HG03354 (cell line): Measurements from ENCODE around the gene NCAN.
A peak's percentile ranks its signal among the peaks of the same experiment; 100 is the strongest.
"Not testable (repeated sequence)": the region's sequence is repeated elsewhere in the genome, so short reads cannot be mapped to it uniquely, and the experiment has no call there.

Experiments used
- ATAC-seq: cut with Tn5 transposase; IDR thresholded peaks from one replicate; pipeline ENCODE4 v1.9.1; 2021; ENCODE audit warnings: mild to moderate bottlenecking; ENCODE audit not compliant: unreplicated experiment, poor library complexity, severe bottlenecking

The NCAN gene

GRCh38 chr19:19192910-19193423 lies 18.8 kb upstream of the NCAN start:
- peak; percentile 1 for ATAC-seq

GRCh38 chr19:19193926-19194325 lies 17.8 kb upstream of the NCAN start:
- no peak for ATAC-seq

GRCh38 chr19:19201697-19202630 lies 9.8 kb upstream of the NCAN start:
- ATAC-seq = no peak

- peak; percentile 17 for ATAC-seq
Observed at GRCh38 chr19:19202707-19203011, 9.1 kb upstream of the NCAN start.

- peak; percentile 74 for ATAC-seq
Observed at GRCh38 chr19:19203012-19203856, 8.5 kb upstream of the NCAN start, which contains the start of gene NR2C2AP. Gene NR2C2AP, minus strand, starts transcription at chr19:19203414. Its CDS starts 354 bp downstream, at chr19:19203060.

- ATAC-seq = no peak
Observed at GRCh38 chr19:19204181-19204580, 7.6 kb upstream of the NCAN start.

GRCh38 chr19:19205416-19206410 lies 6.0 kb upstream of the NCAN start:
- ATAC-seq = no peak

- no peak for ATAC-seq
Observed at GRCh38 chr19:19206938-19207337, 4.8 kb upstream of the NCAN start.

- ATAC-seq = no peak
Observed at GRCh38 chr19:19207637-19208572, 3.9 kb upstream of the NCAN start.

- ATAC-seq = no peak
Observed at GRCh38 chr19:19209372-19209771, 2.4 kb upstream of the NCAN start.

GRCh38 chr19:19212916-19213315 lies 1.2 kb downstream of the NCAN start:
- ATAC-seq = no peak

GRCh38 chr19:19213426-19214158 lies 1.8 kb downstream of the NCAN start:
- ATAC-seq = no peak

- no peak for ATAC-seq
Observed at GRCh38 chr19:19214159-19214490, 2.4 kb downstream of the NCAN start.

- no peak for ATAC-seq
Observed at GRCh38 chr19:19214892-19215291, 3.1 kb downstream of the NCAN start.

- no peak for ATAC-seq
Observed at GRCh38 chr19:19215792-19216191, 4.0 kb downstream of the NCAN start.

- ATAC-seq = no peak
Observed at GRCh38 chr19:19217099-19217498, 5.3 kb downstream of the NCAN start.

- no peak for ATAC-seq
Observed at GRCh38 chr19:19218911-19219310, 7.2 kb downstream of the NCAN start.

GRCh38 chr19:19221000-19221399 lies 9.2 kb downstream of the NCAN start:
- not testable (repeated sequence) for ATAC-seq
